CD4-positive, alpha-beta T cell treated with Interleukin-15 for 4 hours (primary cell): ENCODE measurements around the gene ADGB.

Source experiments
- DNase-seq: peaks from one replicate; pipeline ENCODE4 v3.0.0-alpha.2; 2020; ENCODE audit warnings: low spot score

Gene ADGB

DNA sequence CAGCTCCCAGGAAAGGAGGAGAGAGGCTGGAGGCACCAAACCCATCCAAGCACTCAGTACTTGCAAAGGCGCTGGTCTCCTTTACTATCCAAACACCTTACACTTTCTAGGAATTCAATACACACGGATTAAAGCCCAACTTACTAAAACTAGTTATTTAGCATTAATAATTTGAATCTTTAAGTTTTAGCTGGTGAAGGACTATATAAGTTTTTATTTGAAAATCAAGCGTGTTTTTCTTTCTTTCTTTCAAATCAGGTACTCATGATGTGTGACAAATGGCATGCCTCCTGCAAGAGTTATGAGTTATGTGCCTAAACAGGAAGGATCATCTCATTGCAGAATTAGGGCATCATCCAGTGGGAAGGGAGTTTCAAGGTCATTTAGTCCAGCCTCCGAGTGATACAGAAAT is 263.7 kb downstream of the ADGB start:
- DNase-seq: no peak

DNA sequence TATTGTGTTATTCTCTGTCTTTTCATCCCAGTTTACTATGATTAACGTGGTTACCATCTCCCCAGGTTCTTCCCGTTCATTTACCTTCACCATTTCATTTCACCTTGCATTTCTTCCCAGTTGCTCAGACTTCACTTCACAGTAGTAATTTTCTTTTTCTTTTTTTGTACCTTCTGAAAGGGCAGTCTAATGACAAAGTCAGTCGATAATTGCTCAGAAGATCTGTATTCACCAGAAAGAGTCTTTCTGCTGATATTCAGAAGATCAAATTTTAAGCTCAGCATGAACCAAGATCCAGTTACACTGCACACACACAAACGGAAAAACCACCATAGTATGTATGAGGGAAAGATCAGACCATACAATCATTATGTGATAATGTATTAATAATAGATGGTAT is 265.5 kb downstream of the ADGB start:
- DNase-seq: no peak

DNA sequence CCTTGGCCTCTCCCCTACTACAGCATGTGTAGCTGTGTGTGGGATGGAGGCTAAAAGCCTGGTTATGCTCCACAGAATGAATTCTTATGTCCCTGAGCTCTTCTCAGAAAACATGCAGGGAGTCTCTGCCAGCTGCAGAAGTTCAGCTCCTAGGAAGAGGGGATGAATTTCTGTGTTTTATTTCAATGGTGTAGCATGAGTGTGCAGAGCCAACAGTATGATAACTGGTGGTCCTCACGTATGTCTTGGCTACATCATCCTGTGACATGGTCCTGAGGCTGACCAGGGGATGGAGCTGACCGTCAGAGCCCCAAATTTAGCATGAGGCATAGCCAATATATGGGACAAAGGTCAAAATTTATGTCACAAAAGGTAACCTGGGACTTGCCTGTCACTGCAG is 266.1 kb downstream of the ADGB start:
- DNase-seq: no peak
